Measurements from ENCODE around the gene ZSCAN12.

DNA sequence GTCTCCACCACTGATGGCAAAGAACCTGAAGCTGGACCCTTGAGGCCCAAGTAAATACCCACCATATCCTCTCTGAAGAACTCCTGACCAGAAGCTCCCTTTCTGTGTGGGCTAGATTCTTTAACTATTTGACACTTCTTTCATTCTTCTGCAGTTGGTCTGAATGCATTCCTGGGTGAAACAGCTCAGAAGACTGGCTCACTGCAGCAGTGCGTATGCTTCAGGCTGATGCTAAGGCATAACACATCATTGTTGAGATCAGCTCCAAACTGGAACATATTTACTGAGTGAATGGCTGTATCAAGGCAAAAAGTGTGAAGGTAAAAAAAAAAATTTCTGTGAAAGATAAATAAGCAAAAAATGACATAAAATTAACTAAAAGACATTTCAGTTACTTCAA, 24.0 kb upstream of the ZSCAN12 start:
- TF ChIP-seq CTCF (IDR thresholded peaks at IDR 0.05 in 8 of 11, conservative IDR thresholded peaks at IDR 0.05 in 3 of 11) (no peak), POLR2A (IDR thresholded peaks at IDR 0.05) (no peak), POLR2AphosphoS5 (IDR thresholded peaks at IDR 0.05) (no peak)

Data from spleen (tissue), 7 donors.